ENCODE data around the gene P2RY1.

GRCh38 chr3:152841131-152841530 lies 6.2 kb downstream of the P2RY1 start:
- no peak for TF ChIP-seq CTCF (IDR thresholded peaks at IDR 0.05)
- TF ChIP-seq EP300 (IDR thresholded peaks at IDR 0.05) = no peak

Measured in gastroesophageal sphincter (tissue), 3 donors.